Activated naive CD4-positive, alpha-beta T cell treated with anti-CD3 and anti-CD28 coated beads, Interleukin-2, amount 50 U/mL, for 72 hours (primary cell): Measurements from ENCODE around the gene ITSN1. TPM values are rescaled to one million over a fixed set of nuclear protein-coding genes. Genes with fewer than 3 reads are reported as not detected.

ENCODE experiments used
- ATAC-seq, 2 donors: fragments of 150-1000 bp; cut with Tn5 transposase; 2 replicates each; pipeline ENCODE4 v1.10.0; 2021; ENCODE audit warnings: mild to moderate bottlenecking in 2 of 2, moderate library complexity in 2 of 2
- DNase-seq, 2 donors: peaks; one replicate each; pipeline ENCODE4 v3.0.0; 2021 to 2022; ENCODE audit warnings: low spot score in 2 of 2
- H3K27ac Mint-ChIP-seq, 2 donors: one replicate each; pipeline ENCODE4 v1.8.0; 2022; ENCODE audit warnings: mild to moderate bottlenecking in 2 of 2, mixed read lengths in 2 of 2
- H3K36me3 Mint-ChIP-seq, 2 donors: one replicate each; pipeline ENCODE4 v1.8.0; 2022; ENCODE audit warnings: mixed read lengths in 2 of 2
- H3K9me3 Mint-ChIP-seq, 2 donors: one replicate each; pipeline ENCODE4 v1.8.0; 2022; ENCODE audit warnings: mixed read lengths in 2 of 2
- total RNA-seq, 2 donors: library from RNA; stranded (reverse); gene quantifications; one replicate each; pipeline ENCODE4 v1.2.3, GENCODE V29; 2022

The ITSN1 gene
- total RNA-seq, 2 donors from 2014 or later = 5.3 to 6.7 TPM

DNA sequence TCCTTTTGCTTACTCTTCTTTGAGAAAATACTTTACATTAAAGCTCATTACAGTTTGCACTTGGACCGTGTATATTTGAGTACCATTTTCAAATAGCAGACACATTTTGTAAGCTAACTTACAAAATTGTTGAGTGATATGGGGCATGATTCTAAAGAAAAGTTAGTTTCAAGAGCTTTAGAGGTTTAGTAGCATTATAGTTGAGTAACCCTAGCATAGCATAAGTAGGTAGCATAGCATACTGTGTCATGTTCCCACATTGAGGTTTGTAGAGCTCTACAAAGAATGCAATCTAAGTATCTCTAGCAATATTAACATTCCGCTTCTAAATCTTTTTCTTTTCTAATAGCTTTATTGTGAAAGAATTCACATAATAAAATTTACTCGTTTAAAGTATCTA, 92.0 kb downstream of the ITSN1 start:
- H3K27ac Mint-ChIP-seq = no peak overlapping the region
- no peaks in the 10 kb centered on the region for H3K36me3 Mint-ChIP-seq
- DNase-seq = no peak
- H3K9me3 Mint-ChIP-seq = no peaks in the 10 kb centered on the region
- ATAC-seq = no peak

- Mint-ChIP-seq H3K27ac (no peak overlapping the region), H3K9me3 (no peaks in the 10 kb centered on the region), H3K36me3 (no peaks in the 10 kb centered on the region)
- DNase-seq (no peak), ATAC-seq (no peak)
These were observed 92.5 kb downstream of the ITSN1 start for GRCh38 chr21:33734818-33735217.

DNA sequence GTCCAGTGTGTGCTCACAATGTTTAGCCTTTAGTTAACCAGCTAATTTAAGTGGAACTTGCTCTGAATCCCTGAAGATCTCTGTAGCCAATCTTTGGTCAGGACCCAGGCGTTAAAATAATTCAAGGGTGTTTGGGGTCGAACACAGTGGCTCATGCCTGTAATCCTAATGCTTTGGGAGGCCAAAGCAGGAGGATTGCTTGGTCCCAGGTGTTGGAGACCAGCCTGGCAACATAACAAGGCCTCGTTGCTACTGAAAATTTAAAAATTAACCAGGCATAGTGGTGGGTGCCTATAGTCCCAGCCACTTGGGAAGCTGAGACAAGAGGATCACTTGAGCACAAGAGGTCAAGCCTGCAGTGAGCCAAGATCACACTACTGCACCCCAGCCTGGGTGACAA, 94.3 kb downstream of the ITSN1 start:
- Mint-ChIP-seq H3K27ac (no peak overlapping the region), H3K36me3 (no peaks in the 10 kb centered on the region), H3K9me3 (no peaks in the 10 kb centered on the region)
- DNase-seq (no peak), ATAC-seq (no peak)

GRCh38 chr21:33739701-33740100, 97.4 kb downstream of the ITSN1 start:
- no peaks in the 10 kb centered on the region for H3K36me3 Mint-ChIP-seq
- no peaks in the 10 kb centered on the region for H3K9me3 Mint-ChIP-seq
- ATAC-seq = no peak
- no peak overlapping the region for H3K27ac Mint-ChIP-seq
- DNase-seq = no peak

- ATAC-seq (no peak), DNase-seq (no peak)
- Mint-ChIP-seq H3K27ac (no peak overlapping the region), H3K36me3 (peaks cover 12 to 19% of the 10 kb centered on the region in 2 donors), H3K9me3 (peaks cover 10 to 19% of the 10 kb centered on the region in 2 donors)
These were observed 105.1 kb downstream of the ITSN1 start for GRCh38 chr21:33747420-33747819.

- H3K36me3 Mint-ChIP-seq = peaks cover 12 to 19% of the 10 kb centered on the region in 2 donors
- H3K27ac Mint-ChIP-seq = no peak overlapping the region
- no peak for ATAC-seq
- no peak for DNase-seq
- H3K9me3 Mint-ChIP-seq = peaks cover 10 to 19% of the 10 kb centered on the region in 2 donors
These were observed 106.6 kb downstream of the ITSN1 start for GRCh38 chr21:33748903-33749302.

DNA sequence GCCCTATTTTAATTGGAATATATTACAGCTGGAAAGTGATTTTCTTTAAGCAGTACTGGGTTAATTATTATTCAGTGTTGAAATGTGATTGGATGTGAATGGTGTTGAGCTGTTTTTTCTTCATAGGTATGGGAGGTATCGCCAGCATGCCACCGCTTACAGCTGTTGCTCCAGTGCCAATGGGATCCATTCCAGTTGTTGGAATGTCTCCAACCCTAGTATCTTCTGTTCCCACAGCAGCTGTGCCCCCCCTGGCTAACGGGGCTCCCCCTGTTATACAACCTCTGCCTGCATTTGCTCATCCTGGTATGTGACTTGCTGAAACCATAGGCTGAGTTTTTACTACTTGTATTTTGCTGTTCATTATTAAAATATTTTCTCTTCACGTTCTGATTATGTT, 107.7 kb downstream of the ITSN1 start:
- Mint-ChIP-seq H3K36me3 (peaks cover 12 to 19% of the 10 kb centered on the region in 2 donors), H3K27ac (no peak overlapping the region), H3K9me3 (peaks cover 10 to 19% of the 10 kb centered on the region in 2 donors)
- DNase-seq = no peak
- no peak for ATAC-seq

DNA sequence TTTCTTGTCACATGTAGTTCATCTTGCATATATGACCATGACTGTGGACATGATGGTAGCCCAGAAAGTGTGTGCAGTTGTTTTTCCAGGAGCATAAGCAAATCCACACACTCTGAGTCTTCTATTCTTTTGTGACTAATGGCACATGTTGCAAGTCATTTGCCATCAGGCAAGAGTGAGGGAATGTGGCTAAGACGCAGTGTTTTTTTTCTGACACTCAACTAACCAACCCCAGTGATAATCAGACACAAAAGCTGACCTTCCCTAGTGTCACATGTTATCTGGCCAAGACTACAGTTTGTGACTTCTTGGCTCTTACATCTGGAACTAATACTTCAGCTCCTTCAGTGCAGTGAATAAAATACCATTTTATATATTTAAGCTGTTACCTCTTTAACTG, 108.8 kb downstream of the ITSN1 start:
- DNase-seq (no peak), ATAC-seq (no peak)
- peaks cover 8 to 16% of the 10 kb centered on the region in 2 donors for H3K36me3 Mint-ChIP-seq
- H3K27ac Mint-ChIP-seq = no peak overlapping the region
- peaks cover 10 to 16% of the 10 kb centered on the region in 2 donors for H3K9me3 Mint-ChIP-seq

- no peak overlapping the region for H3K27ac Mint-ChIP-seq
- H3K36me3 Mint-ChIP-seq = peaks cover 4 to 12% of the 10 kb centered on the region in 2 donors
- ATAC-seq = no peak
- no peak for DNase-seq
- peaks cover 6 to 12% of the 10 kb centered on the region in 2 donors for H3K9me3 Mint-ChIP-seq
These were observed 109.2 kb downstream of the ITSN1 start for GRCh38 chr21:33751533-33751932.

GRCh38 chr21:33752260-33752659, 110.0 kb downstream of the ITSN1 start:
- H3K36me3 Mint-ChIP-seq = peaks cover 0 to 5% of the 10 kb centered on the region in 2 donors
- H3K9me3 Mint-ChIP-seq = peaks cover 3 to 5% of the 10 kb centered on the region in 2 donors
- ATAC-seq (no peak), DNase-seq (no peak)
- no peak overlapping the region for H3K27ac Mint-ChIP-seq

DNA sequence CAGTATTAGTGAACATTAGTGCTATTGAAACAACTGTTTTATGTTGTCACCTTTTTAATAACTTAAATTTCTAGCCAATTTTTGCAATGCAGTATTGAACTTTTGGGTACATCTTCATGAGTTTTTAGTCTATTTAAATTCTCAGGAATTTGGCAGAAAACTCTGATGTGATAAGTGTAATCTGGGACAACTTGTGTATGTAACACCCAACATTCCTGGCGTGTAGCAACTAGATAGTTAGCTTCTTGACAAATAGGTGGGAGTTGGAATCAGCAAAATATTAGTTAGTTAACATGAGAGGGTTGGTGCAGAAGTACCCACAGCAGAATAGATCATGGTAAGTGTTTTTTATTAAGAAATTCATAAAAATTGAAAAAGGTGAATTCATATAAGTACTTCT, 111.6 kb downstream of the ITSN1 start:
- no peak for DNase-seq
- Mint-ChIP-seq H3K27ac (no peak overlapping the region), H3K36me3 (no peaks in the 10 kb centered on the region), H3K9me3 (no peaks in the 10 kb centered on the region)
- ATAC-seq = no peak

DNA sequence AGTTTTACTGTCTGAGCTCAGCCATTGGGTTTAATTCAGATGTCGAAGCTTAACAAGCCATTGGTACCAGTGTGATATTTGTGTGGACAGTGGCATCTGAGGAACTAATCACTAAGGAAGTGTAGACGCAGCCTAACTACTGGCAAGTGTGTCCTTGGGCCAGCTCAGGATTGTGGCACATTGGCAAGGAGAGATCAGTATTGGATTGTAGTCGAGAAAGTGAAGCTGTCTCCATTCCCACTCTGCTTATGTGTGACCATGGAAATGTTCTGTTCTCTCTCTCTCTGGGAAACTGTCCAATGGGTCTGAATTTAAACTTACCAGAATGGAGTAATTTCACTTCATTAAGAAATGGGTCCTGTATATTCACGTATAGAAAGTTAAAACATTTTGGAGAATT, 112.2 kb downstream of the ITSN1 start:
- no peak for DNase-seq
- no peak for ATAC-seq
- no peaks in the 10 kb centered on the region for H3K36me3 Mint-ChIP-seq
- H3K9me3 Mint-ChIP-seq = no peaks in the 10 kb centered on the region
- no peak overlapping the region for H3K27ac Mint-ChIP-seq

GRCh38 chr21:33755354-33755753, 113.1 kb downstream of the ITSN1 start:
- H3K27ac Mint-ChIP-seq = no peak overlapping the region
- H3K9me3 Mint-ChIP-seq = no peaks in the 10 kb centered on the region
- DNase-seq = no peak
- ATAC-seq = no peak
- H3K36me3 Mint-ChIP-seq = no peaks in the 10 kb centered on the region

DNA sequence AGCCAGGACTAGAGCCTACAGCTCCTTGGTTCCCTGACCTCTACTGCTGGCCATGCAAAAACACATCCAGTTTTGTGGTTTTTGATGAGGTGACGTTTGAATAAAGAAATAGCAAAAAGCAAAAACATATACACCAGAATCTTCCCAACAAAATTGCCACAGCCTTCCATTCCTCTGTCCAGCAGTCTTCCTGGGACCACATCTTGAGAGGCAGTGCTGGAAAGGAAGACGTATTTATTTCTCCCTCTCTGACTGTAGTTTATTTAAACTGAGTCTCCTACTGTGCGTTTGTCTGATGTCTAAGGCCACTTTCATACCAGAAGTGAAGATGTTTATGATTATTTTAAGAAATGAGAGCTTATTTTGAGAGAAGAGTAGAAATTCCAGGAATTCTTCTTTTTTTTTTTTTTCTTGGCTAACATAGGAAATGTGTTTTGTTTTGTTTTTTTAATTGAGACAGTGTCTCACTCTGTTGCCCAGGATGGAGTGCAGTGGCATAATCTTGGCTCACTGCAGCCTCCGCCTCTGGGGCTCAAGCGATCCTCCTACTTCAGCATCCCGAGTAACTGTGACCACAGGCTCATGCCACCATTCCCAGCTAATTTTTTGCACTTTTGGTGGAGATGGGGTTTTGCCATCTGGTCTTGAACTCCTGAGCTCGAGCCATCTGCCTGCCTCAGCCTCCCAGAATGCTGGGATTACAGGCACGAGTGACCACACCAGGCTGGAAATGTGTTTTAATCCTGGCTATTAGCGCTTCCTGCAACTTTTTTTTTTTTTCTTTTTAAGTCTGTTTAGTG, 118.5 kb downstream of the ITSN1 start:
- no peak overlapping the region for H3K27ac Mint-ChIP-seq
- ATAC-seq (no peak), DNase-seq (no peak)
- no peaks in the 10 kb centered on the region for H3K9me3 Mint-ChIP-seq
- no peaks in the 10 kb centered on the region for H3K36me3 Mint-ChIP-seq

DNA sequence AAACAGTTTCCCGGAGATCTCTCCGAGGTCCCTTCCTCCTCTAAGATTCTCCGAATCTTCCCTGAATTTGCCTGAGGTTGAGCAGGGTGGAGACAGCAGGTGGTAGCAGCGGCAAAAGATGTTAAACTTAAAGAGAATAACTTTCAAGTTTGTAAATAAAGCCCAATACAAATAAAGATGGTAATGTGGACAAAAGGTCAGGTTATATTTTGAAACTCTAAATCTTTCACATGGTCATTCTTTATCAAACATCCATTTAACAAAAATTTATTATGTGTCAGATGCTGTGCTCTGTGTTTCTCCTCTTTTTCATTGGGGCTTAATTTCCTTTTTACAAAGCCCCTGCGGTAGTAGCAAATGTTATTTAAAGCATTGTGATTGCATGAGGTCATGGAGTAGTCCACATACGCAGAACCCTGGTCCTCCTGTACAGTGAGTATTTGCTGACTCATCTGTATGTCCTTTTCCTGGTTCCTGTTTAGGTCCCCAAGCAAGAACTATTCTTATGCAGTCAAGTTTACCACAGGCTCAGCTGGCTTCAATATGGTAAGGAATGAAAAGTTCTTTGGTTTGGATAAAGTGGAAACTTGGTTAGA, 119.2 kb downstream of the ITSN1 start:
- no peak for DNase-seq
- Mint-ChIP-seq H3K9me3 (no peaks in the 10 kb centered on the region), H3K27ac (no peak overlapping the region), H3K36me3 (no peaks in the 10 kb centered on the region)
- no peak for ATAC-seq

GRCh38 chr21:33762803-33763581, 120.7 kb downstream of the ITSN1 start:
- DNase-seq (no peak), ATAC-seq (no peak)
- Mint-ChIP-seq H3K36me3 (no peaks in the 10 kb centered on the region), H3K27ac (no peak overlapping the region), H3K9me3 (no peaks in the 10 kb centered on the region)

GRCh38 chr21:33763582-33763899, 121.2 kb downstream of the ITSN1 start:
- Mint-ChIP-seq H3K27ac (no peak overlapping the region), H3K9me3 (no peaks in the 10 kb centered on the region), H3K36me3 (no peaks in the 10 kb centered on the region)
- ATAC-seq (no peak), DNase-seq (no peak)
